SK-N-MC (cell line): ENCODE measurements around the gene EPHA8.

Source experiments
- EZH2 ChIP-seq: fragments of 200-600 bp; sonication (generic); IDR thresholded peaks from one replicate; pipeline ENCODE4 v1.6.1; 2017; ENCODE audit warnings: antibody characterized with exemption
- POLR2AphosphoS5 ChIP-seq: IDR thresholded peaks from 2 replicates; pipeline ENCODE4 v1.6.1; 2012; ENCODE audit warnings: mild to moderate bottlenecking, low read depth, low read length, borderline replicate concordance

GRCh38 chr1:22619252-22619651 is 56.0 kb downstream of the EPHA8 start:
- TF ChIP-seq POLR2AphosphoS5 (no peak), EZH2 (peak; percentile 23)
